HEK293 (cell line): Measurements from ENCODE around the gene ANO6.

ENCODE experiments used
- CTCF ChIA-PET: fragments of 350-600 bp; formaldehyde crosslinking; extraction: SDS; loops from one replicate; lab custom pipeline; 2021; ENCODE audit warnings: antibody characterized with exemption; lab: Yijun Ruan, JAX
- POLR2A ChIA-PET: fragments of 300-600 bp; formaldehyde crosslinking; extraction: SDS; loops from one replicate; lab custom pipeline; 2020; ENCODE audit warnings: antibody characterized with exemption, inconsistent platforms; lab: Yijun Ruan, JAX
- H3K27ac ChIP-seq: fragments of 200-500 bp; sonication (Bioruptor generic); 2 replicates; pipeline ENCODE4 v1.5.1; 2014; ENCODE audit warnings: low read depth, low read length, control low read depth, inconsistent platforms; ENCODE audit errors: extremely low read depth
- H3K36me3 ChIP-seq, 2 experiments: fragments of 200-500 bp in 1 of 2; sonication (Bioruptor generic) in 1 of 2; 1 replicate in 1 of 2; 2 replicates in 1 of 2; pipeline ENCODE4 v1.5.1; 2014 to 2017; ENCODE audit warnings: inconsistent platforms in 2 of 2, low read length in 2 of 2; ENCODE audit not compliant: control insufficient read depth in 2 of 2, insufficient read depth in 1 of 2
- H3K4me1 ChIP-seq: fragments of 200-500 bp; sonication (Bioruptor generic); 2 replicates; pipeline ENCODE4 v1.5.1; 2014; ENCODE audit warnings: mild to moderate bottlenecking, low read length, inconsistent platforms; ENCODE audit not compliant: control insufficient read depth, insufficient read depth
- H3K4me3 ChIP-seq: 2 replicates; pipeline ENCODE4 v1.5.1; 2011; ENCODE audit warnings: low read depth, mild to moderate bottlenecking, control low read depth, low read length, moderate library complexity
- H3K9me3 ChIP-seq: fragments of 200-500 bp; sonication (Bioruptor generic); 2 replicates; pipeline ENCODE4 v1.5.1; 2014; ENCODE audit warnings: low read depth, low read length, inconsistent platforms; ENCODE audit not compliant: control insufficient read depth, insufficient read depth
- CTCF ChIP-seq: fragments of 450-650 bp; formaldehyde crosslinking; IDR thresholded peaks from 2 replicates; pipeline ENCODE4 v1.5.1; 2016; ENCODE audit warnings: missing biosample characterization, missing genetic modification characterization
- KLF10 ChIP-seq: fragments of 450-650 bp; IDR thresholded peaks from 2 replicates; pipeline ENCODE4 v1.5.1; 2018; ENCODE audit warnings: missing biosample characterization, mild to moderate bottlenecking, missing genetic modification characterization
- KLF9 ChIP-seq: fragments of 450-650 bp; formaldehyde crosslinking; IDR thresholded peaks from 2 replicates; pipeline ENCODE4 v1.5.1; 2016; ENCODE audit warnings: missing biosample characterization, missing genetic modification characterization, low read depth
- SCRT1 ChIP-seq: fragments of 450-650 bp; formaldehyde crosslinking; IDR thresholded peaks from 2 replicates; pipeline ENCODE4 v1.5.1; 2016; ENCODE audit warnings: missing biosample characterization, missing genetic modification characterization, borderline replicate concordance
- SCRT2 ChIP-seq: fragments of 450-650 bp; formaldehyde crosslinking; IDR thresholded peaks from 2 replicates; pipeline ENCODE4 v1.5.1; 2016; ENCODE audit warnings: missing biosample characterization, missing genetic modification characterization
- ZBTB49 ChIP-seq: fragments of 450-650 bp; formaldehyde crosslinking; IDR thresholded peaks from 2 replicates; pipeline ENCODE4 v1.5.1; 2016; ENCODE audit warnings: missing biosample characterization, missing genetic modification characterization, low read depth
- ZNF23 ChIP-seq: fragments of 450-650 bp; formaldehyde crosslinking; IDR thresholded peaks from 2 replicates; pipeline ENCODE4 v1.5.1; 2016; ENCODE audit warnings: missing biosample characterization, missing genetic modification characterization, borderline replicate concordance
- ZNF248 ChIP-seq: fragments of 450-650 bp; formaldehyde crosslinking; IDR thresholded peaks from 2 replicates; pipeline ENCODE4 v1.5.1; 2017; ENCODE audit warnings: missing biosample characterization, missing genetic modification characterization
- ZNF354C ChIP-seq: fragments of 450-650 bp; formaldehyde crosslinking; IDR thresholded peaks from 2 replicates; pipeline ENCODE4 v1.5.1; 2016; ENCODE audit warnings: missing biosample characterization, missing genetic modification characterization, low read depth, borderline replicate concordance
- ZNF548 ChIP-seq: fragments of 450-650 bp; formaldehyde crosslinking; IDR thresholded peaks from 2 replicates; pipeline ENCODE4 v1.5.1; 2016; ENCODE audit warnings: missing biosample characterization, missing genetic modification characterization
- ZNF629 ChIP-seq: fragments of 450-650 bp; formaldehyde crosslinking; IDR thresholded peaks from 2 replicates; pipeline ENCODE4 v1.5.1; 2017; ENCODE audit warnings: missing biosample characterization, missing genetic modification characterization
- ZNF670 ChIP-seq: fragments of 450-650 bp; formaldehyde crosslinking; IDR thresholded peaks from 2 replicates; pipeline ENCODE4 v1.5.1; 2016; ENCODE audit warnings: missing biosample characterization, missing genetic modification characterization, low read depth
- ZNF792 ChIP-seq: fragments of 450-650 bp; formaldehyde crosslinking; IDR thresholded peaks from 2 replicates; pipeline ENCODE4 v1.5.1; 2016; ENCODE audit warnings: missing biosample characterization, missing genetic modification characterization
- ZNF843 ChIP-seq: fragments of 450-650 bp; formaldehyde crosslinking; IDR thresholded peaks from 2 replicates; pipeline ENCODE4 v1.5.1; 2016; ENCODE audit warnings: missing biosample characterization, missing genetic modification characterization
- TF ChIP-seq, protein P1 (sequence below): fragments of 450-650 bp; formaldehyde crosslinking; IDR thresholded peaks from 2 replicates; pipeline ENCODE4 v1.5.1; 2016; ENCODE audit warnings: missing biosample characterization, missing genetic modification characterization
- TF ChIP-seq, protein P2 (sequence below): fragments of 450-650 bp; formaldehyde crosslinking; IDR thresholded peaks from 2 replicates; pipeline ENCODE4 v1.5.1; 2016; ENCODE audit warnings: missing biosample characterization, missing genetic modification characterization
- TF ChIP-seq, protein P3 (sequence below): fragments of 450-650 bp; formaldehyde crosslinking; conservative IDR thresholded peaks from 2 replicates; pipeline ENCODE4 v1.5.1; 2016; ENCODE audit warnings: low read depth, missing biosample characterization, missing genetic modification characterization

Gene ANO6

DNA sequence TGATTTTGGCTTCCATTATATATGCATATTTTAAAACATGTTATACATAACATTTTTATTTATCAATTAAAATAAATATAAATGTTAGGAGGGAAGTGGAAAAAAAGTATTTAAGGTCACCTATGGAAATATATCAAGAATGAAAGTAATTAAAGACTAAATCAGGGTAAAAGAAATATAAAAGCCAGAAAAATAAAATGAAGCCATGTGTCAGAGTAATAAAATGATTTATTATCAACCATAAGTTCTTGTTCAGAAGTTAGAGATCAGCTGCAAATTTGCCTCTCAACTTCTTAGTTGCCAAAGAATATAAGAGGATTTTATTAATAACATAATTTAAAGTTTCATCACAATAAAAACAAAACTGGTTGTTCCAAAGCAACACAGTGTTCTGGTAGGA is 121.9 kb downstream of the ANO6 start:
- H3K27ac ChIP-seq = no peak overlapping the region
- H3K4me3 ChIP-seq = no peak overlapping the region
- TF ChIP-seq ZNF23 = no peak
- TF ChIP-seq CTCF (tag by site-specific recombination) = no peak
- TF ChIP-seq, protein P1, sequence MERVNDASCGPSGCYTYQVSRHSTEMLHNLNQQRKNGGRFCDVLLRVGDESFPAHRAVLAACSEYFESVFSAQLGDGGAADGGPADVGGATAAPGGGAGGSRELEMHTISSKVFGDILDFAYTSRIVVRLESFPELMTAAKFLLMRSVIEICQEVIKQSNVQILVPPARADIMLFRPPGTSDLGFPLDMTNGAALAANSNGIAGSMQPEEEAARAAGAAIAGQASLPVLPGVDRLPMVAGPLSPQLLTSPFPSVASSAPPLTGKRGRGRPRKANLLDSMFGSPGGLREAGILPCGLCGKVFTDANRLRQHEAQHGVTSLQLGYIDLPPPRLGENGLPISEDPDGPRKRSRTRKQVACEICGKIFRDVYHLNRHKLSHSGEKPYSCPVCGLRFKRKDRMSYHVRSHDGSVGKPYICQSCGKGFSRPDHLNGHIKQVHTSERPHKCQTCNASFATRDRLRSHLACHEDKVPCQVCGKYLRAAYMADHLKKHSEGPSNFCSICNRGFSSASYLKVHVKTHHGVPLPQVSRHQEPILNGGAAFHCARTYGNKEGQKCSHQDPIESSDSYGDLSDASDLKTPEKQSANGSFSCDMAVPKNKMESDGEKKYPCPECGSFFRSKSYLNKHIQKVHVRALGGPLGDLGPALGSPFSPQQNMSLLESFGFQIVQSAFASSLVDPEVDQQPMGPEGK (tag by site-specific recombination) = no peak
- TF ChIP-seq, protein P2, sequence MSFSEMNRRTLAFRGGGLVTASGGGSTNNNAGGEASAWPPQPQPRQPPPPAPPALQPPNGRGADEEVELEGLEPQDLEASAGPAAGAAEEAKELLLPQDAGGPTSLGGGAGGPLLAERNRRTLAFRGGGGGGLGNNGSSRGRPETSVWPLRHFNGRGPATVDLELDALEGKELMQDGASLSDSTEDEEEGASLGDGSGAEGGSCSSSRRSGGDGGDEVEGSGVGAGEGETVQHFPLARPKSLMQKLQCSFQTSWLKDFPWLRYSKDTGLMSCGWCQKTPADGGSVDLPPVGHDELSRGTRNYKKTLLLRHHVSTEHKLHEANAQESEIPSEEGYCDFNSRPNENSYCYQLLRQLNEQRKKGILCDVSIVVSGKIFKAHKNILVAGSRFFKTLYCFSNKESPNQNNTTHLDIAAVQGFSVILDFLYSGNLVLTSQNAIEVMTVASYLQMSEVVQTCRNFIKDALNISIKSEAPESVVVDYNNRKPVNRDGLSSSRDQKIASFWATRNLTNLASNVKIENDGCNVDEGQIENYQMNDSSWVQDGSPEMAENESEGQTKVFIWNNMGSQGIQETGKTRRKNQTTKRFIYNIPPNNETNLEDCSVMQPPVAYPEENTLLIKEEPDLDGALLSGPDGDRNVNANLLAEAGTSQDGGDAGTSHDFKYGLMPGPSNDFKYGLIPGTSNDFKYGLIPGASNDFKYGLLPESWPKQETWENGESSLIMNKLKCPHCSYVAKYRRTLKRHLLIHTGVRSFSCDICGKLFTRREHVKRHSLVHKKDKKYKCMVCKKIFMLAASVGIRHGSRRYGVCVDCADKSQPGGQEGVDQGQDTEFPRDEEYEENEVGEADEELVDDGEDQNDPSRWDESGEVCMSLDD (tag by site-specific recombination) = no peak
- TF ChIP-seq ZNF354C (tag by site-specific recombination) = no peak
- TF ChIP-seq ZNF792 (tag by site-specific recombination) = no peak
- no peak for TF ChIP-seq ZNF670
- no peak for TF ChIP-seq ZNF248 (tag by site-specific recombination)
- TF ChIP-seq, protein P3, sequence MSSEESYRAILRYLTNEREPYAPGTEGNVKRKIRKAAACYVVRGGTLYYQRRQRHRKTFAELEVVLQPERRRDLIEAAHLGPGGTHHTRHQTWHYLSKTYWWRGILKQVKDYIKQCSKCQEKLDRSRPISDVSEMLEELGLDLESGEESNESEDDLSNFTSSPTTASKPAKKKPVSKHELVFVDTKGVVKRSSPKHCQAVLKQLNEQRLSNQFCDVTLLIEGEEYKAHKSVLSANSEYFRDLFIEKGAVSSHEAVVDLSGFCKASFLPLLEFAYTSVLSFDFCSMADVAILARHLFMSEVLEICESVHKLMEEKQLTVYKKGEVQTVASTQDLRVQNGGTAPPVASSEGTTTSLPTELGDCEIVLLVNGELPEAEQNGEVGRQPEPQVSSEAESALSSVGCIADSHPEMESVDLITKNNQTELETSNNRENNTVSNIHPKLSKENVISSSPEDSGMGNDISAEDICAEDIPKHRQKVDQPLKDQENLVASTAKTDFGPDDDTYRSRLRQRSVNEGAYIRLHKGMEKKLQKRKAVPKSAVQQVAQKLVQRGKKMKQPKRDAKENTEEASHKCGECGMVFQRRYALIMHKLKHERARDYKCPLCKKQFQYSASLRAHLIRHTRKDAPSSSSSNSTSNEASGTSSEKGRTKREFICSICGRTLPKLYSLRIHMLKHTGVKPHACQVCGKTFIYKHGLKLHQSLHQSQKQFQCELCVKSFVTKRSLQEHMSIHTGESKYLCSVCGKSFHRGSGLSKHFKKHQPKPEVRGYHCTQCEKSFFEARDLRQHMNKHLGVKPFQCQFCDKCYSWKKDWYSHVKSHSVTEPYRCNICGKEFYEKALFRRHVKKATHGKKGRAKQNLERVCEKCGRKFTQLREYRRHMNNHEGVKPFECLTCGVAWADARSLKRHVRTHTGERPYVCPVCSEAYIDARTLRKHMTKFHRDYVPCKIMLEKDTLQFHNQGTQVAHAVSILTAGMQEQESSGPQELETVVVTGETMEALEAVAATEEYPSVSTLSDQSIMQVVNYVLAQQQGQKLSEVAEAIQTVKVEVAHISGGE = no peak
- no peak for TF ChIP-seq ZNF548 (tag by site-specific recombination)
- no peak for TF ChIP-seq KLF10
- no peak for TF ChIP-seq ZNF629 (tag by site-specific recombination)
- ChIA-PET CTCF (no interaction called here), POLR2A (no interaction called here)
- H3K36me3 ChIP-seq = no peaks in the 10 kb centered on the region
- H3K9me3 ChIP-seq = no peaks in the 10 kb centered on the region
- H3K4me1 ChIP-seq = peaks cover 13% of the 10 kb centered on the region

DNA sequence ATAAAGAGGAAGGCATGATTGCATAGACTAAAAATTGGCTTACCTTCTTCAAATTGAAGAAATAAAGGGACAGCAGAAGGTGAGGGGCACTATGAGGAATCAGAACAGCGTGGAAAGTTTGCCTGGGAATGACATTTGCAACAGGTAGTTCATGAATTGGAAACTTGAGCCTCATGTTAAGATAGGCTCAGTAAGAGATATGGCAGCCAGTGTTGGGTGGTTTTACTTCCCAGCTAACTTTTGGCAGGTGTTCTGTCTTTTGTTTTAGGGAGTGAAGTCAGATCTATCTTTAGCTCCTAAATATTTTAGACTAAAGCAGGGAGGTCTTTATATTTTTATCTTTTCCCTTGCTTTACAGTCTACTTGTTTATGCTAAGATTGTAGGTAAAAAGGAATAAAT is 122.4 kb downstream of the ANO6 start:
- Histone ChIP-seq H3K4me3 (no peak overlapping the region), H3K36me3 (no peaks in the 10 kb centered on the region), H3K27ac (no peak overlapping the region), H3K4me1 (peaks cover 13% of the 10 kb centered on the region), H3K9me3 (no peaks in the 10 kb centered on the region)
- CTCF ChIA-PET = no interaction called here
- no peak for TF ChIP-seq ZBTB49 (tag by site-specific recombination)
- no peak for TF ChIP-seq ZNF843 (tag by site-specific recombination)
- peak; percentile 94 for TF ChIP-seq SCRT2 (tag by site-specific recombination)
- TF ChIP-seq, protein P3 = no peak
- no peak for TF ChIP-seq KLF9
- peak; percentile 96 for TF ChIP-seq SCRT1 (tag by site-specific recombination)
- POLR2A ChIA-PET = no interaction called here
